Measurements from ENCODE around the gene TMEM242. TPM values are rescaled to one million over a fixed set of nuclear protein-coding genes. Genes with fewer than 3 reads are reported as not detected.

Gene TMEM242
- total and polyA plus RNA-seq, 2 of the 8 experiments (the other 6 are each of a cell fraction or from before 2014, with no cell fraction given): 2.4 to 9.0 TPM

- no peak overlapping the region for H2AK5ac ChIP-seq (ENCODE audit: low read depth, low read length)
Observed at GRCh38 chr6:157267654-157268053, 55.7 kb downstream of the TMEM242 start.

More at GRCh38 chr6:157267654-157268053, 55.7 kb downstream of the TMEM242 start:
- Histone ChIP-seq H3K56ac (replicated peaks; ENCODE audit: insufficient read length, low read depth, low read length) (no peak overlapping the region), H3K4ac (replicated peaks; ENCODE audit: insufficient read length, low read depth, low read length) (no peak overlapping the region), H3K9me3 (ENCODE audit: insufficient read depth in 2 of 2, low read depth in 1 of 2, low read length in 1 of 2) (no peaks in the 10 kb centered on the region), H3K79me2 (ENCODE audit: control insufficient read depth in 1 of 2, insufficient read depth in 2 of 2, low read length in 2 of 2) (no peaks in the 10 kb centered on the region), H3K4me1 (replicated peaks in 1 of 4; ENCODE audit: control insufficient read depth in 3 of 4, insufficient read depth in 4 of 4, low read length in 3 of 4) (peaks cover 0 to 6% (median 2%) of the 10 kb centered on the region in 4 experiments; a peak in 3 of 7 replicates), H3K9ac (replicated peaks in 1 of 4; ENCODE audit: extremely low read depth in 1 of 4, low read depth in 3 of 4, low read length in 3 of 4) (no peak overlapping the region), H2AFZ (ENCODE audit: low read length) (peak overlapping the region; percentile 20; the same call in 1 of the 2 replicates), H3K79me1 (ENCODE audit: low read depth, low read length) (no peaks in the 10 kb centered on the region; the same call in 1 of the 2 replicates), H3K23me2 (ENCODE audit: low read depth, low read length) (peaks cover 12% of the 10 kb centered on the region; the same call in 1 of the 2 replicates), H2BK20ac (ENCODE audit: low read length) (no peak overlapping the region), H4K91ac (replicated peaks; ENCODE audit: insufficient read length, low read length) (no peak overlapping the region), H2BK12ac (ENCODE audit: low read depth, low read length) (0 out of 2 replicates have a peak overlapping the region, but pooled peaks have one; percentile 46), H3K4me2 (ENCODE audit: insufficient read depth in 1 of 2, low read depth in 2 of 2, low read length in 2 of 2) (no peak overlapping the region), H3K27ac (ENCODE audit: low read depth, low read length) (no peak overlapping the region), H4K20me1 (replicated peaks in 1 of 2; ENCODE audit: control insufficient read depth in 1 of 2, insufficient read depth in 2 of 2, low read length in 2 of 2) (peaks cover 0 to 9% of the 10 kb centered on the region in 2 experiments), H3K4me3 (ENCODE audit: extremely low read depth in 1 of 4, insufficient read depth in 2 of 4, low read depth in 3 of 4, low read length in 4 of 4) (no peak overlapping the region), H2BK5ac (ENCODE audit: low read depth, low read length) (no peak overlapping the region), H3K27me3 (replicated peaks in 1 of 4; ENCODE audit: control insufficient read depth in 3 of 4, extremely low read depth in 1 of 4, insufficient read depth in 3 of 4, low read length in 3 of 4) (no peaks in the 10 kb centered on the region; a peak in 1 of 7 replicates), H2BK15ac (ENCODE audit: low read length) (no peak overlapping the region), H4K8ac (ENCODE audit: extremely low read depth, insufficient read depth, low read length) (no peak overlapping the region; the same call in 1 of the 2 replicates), H3K18ac (ENCODE audit: extremely low read depth, low read length) (no peak overlapping the region), H3K36me3 (ENCODE audit: control insufficient read depth in 2 of 4, insufficient read depth in 4 of 4, low read length in 3 of 4) (no peaks in the 10 kb centered on the region), H2BK120ac (replicated peaks; ENCODE audit: low read depth, low read length) (no peak overlapping the region), H3K23ac (ENCODE audit: insufficient read length) (no peak overlapping the region), H4K5ac (ENCODE audit: insufficient read length, low read depth, low read length) (no peak overlapping the region), H3K14ac (ENCODE audit: insufficient read length) (no peak overlapping the region)
- FAIRE-seq (no peak), DNase-seq (ENCODE audit: low read depth in 1 of 2, low spot score in 2 of 2) (no peak)
- CTCF ChIA-PET (ENCODE audit: partially characterized antibody): interaction anchor here (0.6 to 2.2 kb wide), 11 partner anchors 9 to 624 kb away, joined by 3 to 8 read pairs (median 4); no protein-coding TSS in a partner anchor
- TF ChIP-seq KDM5A (IDR thresholded peaks at IDR 0.05; ENCODE audit: low read length) (no peak), SP1 (IDR thresholded peaks at IDR 0.05; ENCODE audit: low read depth, low read length) (no peak), HDAC2 (IDR thresholded peaks at IDR 0.05; ENCODE audit: borderline replicate concordance in 1 of 2, low read depth in 2 of 2, low read length in 2 of 2) (no peak), SP4 (IDR thresholded peaks at IDR 0.05; ENCODE audit: low read length) (no peak), TCF12 (IDR thresholded peaks at IDR 0.05; ENCODE audit: low read depth, low read length) (no peak), KDM1A (IDR thresholded peaks at IDR 0.05; ENCODE audit: borderline replicate concordance, low read length) (no peak), CREB1 (IDR thresholded peaks at IDR 0.05) (no peak), CBX5 (IDR thresholded peaks at IDR 0.05; ENCODE audit: low read depth, low read length) (no peak), JUND (IDR thresholded peaks at IDR 0.05; ENCODE audit: low read length) (no peak)
- POLR2A ChIA-PET (ENCODE audit: partially characterized antibody): interaction anchor here (0.7 to 1.1 kb wide), 4 partner anchors 7 to 802 kb away, joined by 3 to 5 read pairs (median 3); no protein-coding TSS in a partner anchor
- 84% methylated on average over 7 of the region's 7 CpGs; no CpG with 5 or more reads in 1 of the 2 experiments for WGBS, 2 experiments (ENCODE audit: extremely low coverage in 1 of 2, insufficient coverage in 1 of 2, insufficient read length in 1 of 2, insufficient replicate concordance in 2 of 2, low coverage in 1 of 2, low lambda C conversion rate in 2 of 2, missing lambda C conversion rate in 1 of 2)

Measured in H1 (cell line).